Urothelium cell line (cell line): Measurements from ENCODE around the gene SLC6A17.

Experiments
- DNase-seq: peaks from one replicate; pipeline ENCODE4 v3.0.0; 2011; ENCODE audit warnings: low spot score, mixed read lengths
- FAIRE-seq: peaks from 2 replicates; lab custom pipeline; 2011; peaks lifted over from hg19 to GRCh38; lab: Jason Lieb, UNC

Gene SLC6A17

DNA sequence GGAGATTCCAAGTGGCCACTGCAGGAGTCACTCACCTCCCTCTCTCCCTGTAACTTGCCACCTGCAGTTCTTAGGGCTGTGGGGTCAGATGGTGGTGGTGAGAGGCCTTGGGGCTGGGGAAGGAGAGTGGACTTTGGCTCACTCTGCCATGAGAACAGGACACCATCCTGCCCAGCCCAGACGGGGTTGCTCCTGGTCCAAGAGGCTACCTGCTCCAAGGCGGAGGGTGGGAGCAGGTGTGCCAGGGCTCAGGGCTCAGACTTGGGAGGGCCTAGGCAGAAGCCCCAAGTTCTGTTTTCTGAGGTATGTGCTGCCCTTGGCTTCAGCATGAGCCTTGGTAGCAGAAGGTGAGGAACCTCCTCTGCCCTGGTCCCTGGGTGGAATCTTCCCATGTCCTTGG lies 48.5 kb downstream of the SLC6A17 start:
- FAIRE-seq (no peak), DNase-seq (no peak)

DNA sequence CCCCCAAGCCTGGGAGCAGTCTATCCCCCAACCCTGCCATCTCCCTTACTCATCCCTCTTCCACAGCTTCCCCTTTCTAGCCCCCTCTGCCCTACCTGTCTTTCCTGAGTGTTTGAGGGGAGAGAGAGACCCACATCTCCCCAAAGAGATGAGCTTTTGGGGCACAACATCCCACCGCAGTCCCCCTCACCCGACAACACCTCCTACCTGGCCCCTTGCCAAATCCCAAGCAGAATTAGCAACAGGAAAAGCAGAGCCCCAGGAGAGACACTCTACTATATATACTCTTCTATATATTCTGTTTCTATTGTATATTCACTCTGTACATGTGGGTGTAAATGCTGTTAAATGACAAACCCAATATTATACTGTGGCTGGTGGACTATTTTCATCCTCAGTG lies 49.9 kb downstream of the SLC6A17 start:
- FAIRE-seq = no peak

DNA sequence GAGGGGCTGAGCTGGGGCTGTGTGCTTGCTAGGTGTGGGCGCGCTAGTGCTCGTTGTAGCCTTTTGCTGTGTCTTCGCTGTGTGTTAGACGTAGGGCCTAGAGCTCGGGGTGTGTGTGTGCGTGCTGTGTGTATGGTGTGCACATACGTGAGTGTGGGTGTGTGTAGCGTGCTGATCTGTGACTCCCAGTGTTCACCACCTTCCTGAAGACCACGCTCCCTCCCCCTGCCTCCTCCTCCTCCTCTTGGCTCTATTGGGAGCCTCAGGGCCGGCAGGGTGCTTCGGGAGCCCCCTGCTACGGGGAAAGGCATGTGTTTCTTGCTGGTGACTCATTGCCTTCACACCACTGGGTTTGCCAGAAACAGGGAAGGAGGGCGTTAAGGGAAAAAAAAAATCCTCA lies 50.4 kb downstream of the SLC6A17 start:
- DNase-seq (no peak), FAIRE-seq (no peak)

More for the DNA sequence above, 49.9 kb downstream of the SLC6A17 start:
- no peak for DNase-seq

DNA sequence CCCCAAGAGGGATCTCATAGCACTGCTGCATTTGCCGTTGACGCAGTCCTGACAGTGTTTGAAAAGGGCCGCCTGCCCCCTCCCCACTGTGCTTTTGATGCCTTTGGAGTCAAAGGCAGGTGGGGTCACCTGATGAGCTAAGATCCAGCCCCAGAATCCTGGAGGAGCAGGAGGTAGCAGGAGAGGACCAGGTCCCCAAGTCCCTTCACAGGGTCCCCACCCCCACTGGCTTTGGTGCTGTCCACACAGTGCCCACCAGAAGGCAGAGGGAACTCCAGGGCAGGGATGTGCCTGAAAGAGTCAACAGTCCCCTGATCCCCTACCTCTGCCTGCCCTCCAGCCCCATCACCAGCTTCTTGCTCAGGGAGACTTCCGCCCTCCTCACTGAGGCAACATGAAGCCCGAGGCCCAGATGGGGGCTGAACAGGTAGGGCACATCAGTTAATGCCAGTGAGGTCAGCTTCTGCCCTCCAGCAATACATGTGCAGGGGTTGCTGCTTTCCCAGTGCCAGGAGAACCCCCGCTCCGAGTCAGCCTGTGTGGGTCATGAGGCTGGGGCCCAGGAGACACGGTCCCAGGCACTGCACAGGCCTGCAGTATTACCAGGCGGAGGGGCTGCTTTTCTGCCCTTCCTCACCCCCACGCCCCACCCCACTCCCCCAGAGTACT lies 51.0 kb downstream of the SLC6A17 start:
- no peak for FAIRE-seq

DNA sequence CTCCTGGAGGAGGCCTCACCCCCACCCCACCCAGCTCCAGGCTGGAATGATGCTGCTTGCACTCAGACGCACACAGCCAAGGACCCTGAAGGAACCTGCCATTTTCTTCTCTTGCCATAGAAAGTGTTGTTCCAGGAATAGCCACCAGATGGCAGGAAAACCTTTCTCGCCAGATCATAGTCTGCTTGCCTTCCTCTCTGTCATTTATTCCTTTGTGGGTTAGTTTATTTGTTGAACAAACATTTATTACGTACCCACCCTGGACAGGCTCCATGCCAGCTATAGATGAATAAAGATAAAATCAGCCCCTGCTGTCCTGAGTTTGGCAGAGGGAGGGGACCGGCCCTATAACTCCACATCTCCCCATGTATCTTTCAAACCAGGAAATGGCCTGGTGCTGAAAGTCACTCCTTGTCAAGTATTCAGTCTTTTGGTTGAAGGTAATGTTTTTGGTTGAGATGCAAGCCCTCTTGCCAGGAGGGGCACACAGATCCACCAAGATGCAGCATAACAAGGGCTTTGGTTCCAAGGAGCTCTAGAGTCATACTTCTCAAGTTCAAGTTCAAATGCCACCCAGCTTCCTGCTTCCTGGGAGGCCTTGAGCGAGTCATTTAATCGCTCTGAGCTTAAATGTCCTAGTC lies 52.8 kb downstream of the SLC6A17 start:
- peak; percentile 72 for DNase-seq
- FAIRE-seq = peak; percentile 69

More for the DNA sequence above, 51.0 kb downstream of the SLC6A17 start:
- DNase-seq = no peak

DNA sequence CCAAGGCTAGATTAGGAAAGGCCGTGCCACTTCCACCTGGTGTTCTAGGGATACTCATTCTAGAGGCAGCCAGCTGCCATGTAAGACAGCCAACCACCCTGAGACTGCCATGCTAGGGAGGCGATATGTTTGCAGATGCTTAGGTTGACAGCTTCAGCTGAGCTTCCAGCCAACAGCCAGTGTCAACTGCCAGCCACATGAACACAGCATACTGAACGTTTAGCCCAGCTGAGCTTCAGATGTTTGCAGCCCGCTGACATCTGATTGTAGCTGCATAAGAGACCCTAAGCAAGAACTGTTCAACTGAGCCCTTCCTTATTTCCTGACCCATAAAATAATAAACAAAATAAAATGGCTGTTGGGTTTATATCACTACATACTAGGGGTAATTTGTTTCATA lies 54.9 kb downstream of the SLC6A17 start:
- DNase-seq (no peak), FAIRE-seq (no peak)

DNA sequence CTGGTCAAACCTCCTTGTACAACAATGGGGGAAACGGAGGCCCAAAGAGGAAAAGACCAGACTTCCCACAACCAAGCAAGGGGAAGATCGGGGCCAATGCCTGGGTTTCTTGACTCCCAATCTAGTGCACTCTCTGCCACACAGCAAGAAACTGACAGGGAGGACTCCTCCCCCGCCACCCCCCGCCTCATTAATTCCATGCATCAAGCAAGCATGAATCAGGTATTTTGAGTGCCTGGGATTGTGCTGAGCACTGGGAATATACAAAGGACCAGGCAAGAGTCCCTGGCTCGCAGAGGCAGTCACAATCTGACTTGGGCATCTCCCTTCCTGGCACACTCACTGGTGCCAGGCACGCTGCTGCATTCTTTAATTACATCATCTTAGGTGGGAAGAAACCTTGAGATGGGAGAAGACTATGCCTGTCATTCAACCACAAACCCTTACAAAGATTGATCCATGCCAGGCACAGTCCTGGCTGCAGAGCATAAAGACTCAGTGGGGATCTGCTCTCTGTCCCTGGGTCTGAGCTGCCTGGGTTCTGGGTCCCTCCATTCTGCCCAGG lies 55.4 kb downstream of the SLC6A17 start:
- FAIRE-seq (no peak), DNase-seq (no peak)

DNA sequence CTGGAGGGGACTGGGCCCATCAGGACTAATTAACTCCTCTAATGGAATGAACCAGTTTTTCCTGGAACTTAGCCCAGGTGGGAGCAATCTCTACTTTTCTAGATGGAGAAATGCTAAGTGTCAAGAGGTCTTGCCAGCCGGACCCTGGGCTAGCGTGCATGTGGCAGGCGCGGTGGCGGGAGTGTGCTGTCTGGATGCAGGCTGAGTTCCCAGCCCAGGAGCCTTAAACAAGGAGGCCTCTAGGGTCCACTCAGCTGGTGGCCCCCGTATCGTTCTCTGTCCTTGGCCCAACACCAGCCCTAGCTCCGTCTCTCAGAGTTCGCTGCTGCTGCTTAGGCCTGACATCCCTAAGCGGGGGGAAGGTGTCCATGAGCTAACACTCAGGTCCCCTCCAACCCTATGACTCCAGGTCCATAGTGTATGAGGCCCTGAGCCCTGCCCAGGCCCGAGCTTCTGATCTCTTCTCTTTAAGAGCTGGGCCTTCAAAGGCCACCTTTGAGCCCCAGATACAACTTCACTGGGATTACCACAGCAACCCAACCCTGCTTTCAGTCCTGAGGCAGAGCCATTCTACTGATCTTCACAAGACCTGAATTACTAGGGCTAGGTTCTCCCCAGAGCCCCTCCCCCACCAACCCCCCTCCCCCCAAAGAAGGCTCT lies 56.1 kb downstream of the SLC6A17 start:
- FAIRE-seq (no peak), DNase-seq (no peak)

DNA sequence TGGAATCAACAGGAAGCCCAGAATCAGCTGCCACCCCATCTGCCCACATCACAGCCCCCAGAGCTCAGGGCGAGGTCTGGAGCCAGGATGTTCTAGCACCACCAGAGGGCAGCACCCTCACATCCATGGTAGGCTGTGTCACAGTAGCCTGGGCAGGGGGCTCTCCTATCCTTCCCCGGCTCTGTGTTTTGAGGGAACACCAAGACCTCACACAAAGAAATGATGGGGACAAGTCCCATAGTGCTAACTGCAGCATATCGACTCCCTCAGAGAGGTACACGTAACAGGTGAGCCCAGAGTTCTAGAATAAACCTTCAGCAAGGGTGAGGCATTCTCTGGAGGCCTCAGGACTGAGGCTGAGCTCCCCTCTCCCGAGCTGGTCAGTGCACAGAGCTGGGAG lies 57.5 kb downstream of the SLC6A17 start:
- DNase-seq = peak; percentile 76

DNA sequence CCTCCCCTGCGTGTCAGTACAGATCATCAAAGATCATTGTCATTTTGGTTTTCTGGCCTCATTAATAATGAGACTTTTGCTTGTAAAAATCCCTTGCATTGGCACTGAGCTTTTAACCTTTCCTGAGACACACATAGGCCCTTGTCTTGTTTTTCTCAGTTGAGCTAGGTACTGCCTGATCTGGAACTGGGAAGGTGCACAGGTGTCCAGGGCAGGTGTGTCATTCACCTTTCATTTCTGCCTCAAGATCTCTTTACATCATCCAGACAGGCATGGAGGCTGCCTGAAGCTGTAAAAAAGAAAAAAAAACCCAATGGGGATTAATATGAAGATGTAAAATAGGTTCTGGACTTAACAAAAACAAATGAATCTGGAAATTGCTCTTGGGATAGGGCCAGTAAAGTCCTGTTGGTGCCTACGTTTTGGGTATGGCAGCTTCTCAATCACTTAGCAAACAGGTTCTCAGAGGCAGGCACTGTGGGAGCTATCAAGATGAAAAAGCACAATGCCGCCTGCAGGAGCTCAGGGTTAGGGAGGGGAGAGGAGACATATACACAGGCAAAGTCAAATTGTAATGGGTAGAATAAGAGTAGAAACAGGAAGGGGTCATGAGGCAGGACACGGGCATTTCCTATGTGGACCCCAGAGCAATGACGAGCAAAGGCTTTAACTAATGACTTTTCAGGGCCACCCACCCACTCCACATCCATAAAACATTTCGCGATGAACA lies 58.8 kb downstream of the SLC6A17 start:
- FAIRE-seq = no peak
- DNase-seq = no peak

More for the DNA sequence above, 57.5 kb downstream of the SLC6A17 start:
- no peak for FAIRE-seq

DNA sequence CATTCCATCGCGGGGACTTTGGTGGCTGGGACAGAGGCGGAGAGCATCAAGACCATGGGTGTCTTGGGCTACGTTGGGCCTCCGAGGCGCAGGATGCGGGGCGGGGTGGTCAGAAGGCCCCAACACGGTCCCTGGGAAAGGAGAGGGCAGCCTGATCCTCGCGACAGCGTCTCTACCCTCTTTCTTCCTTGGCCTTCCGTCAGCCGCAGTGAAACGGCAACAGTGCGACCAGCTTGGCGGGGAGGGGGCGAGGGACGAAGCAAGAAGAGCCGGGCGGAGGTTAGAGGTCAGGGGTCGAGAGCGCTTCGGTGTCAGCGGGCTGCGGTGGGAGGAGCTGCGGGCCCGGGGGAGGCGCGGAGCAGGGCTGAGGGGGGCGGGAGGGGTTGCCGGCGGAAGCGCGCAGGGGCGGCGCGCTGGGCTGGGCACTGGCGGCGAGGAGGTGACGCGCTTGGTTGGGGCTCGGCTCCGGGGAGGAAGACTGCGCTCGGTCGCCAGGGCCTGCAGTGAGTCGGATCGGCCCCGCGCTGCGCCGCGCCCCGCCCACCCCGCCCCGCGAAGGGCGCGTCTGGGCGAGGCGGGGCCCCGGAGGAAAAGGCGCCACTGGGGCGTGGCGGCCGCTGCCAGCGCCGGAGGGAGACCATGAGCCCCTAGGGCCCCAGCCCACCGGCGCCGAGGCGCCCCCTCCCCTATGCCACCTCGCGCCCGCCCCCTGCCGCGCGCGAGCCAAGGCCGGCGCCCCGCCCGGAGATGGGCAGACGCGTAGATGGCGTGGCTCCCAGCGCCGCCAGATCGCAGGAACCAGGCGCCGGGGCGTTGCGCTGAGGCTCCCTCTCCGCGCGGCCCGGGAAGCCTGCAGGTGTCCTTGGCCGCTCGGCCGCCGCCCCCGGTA lies 59.7 kb downstream of the SLC6A17 start, which contains the start of gene KCNC4:
Gene KCNC4, plus strand, starts transcription at position 600 of the 889 bp plus-strand sequence. CDS start 1,186 bp downstream, outside the sequence.
- FAIRE-seq = peak; percentile 88
- DNase-seq = peak; percentile 97

DNA sequence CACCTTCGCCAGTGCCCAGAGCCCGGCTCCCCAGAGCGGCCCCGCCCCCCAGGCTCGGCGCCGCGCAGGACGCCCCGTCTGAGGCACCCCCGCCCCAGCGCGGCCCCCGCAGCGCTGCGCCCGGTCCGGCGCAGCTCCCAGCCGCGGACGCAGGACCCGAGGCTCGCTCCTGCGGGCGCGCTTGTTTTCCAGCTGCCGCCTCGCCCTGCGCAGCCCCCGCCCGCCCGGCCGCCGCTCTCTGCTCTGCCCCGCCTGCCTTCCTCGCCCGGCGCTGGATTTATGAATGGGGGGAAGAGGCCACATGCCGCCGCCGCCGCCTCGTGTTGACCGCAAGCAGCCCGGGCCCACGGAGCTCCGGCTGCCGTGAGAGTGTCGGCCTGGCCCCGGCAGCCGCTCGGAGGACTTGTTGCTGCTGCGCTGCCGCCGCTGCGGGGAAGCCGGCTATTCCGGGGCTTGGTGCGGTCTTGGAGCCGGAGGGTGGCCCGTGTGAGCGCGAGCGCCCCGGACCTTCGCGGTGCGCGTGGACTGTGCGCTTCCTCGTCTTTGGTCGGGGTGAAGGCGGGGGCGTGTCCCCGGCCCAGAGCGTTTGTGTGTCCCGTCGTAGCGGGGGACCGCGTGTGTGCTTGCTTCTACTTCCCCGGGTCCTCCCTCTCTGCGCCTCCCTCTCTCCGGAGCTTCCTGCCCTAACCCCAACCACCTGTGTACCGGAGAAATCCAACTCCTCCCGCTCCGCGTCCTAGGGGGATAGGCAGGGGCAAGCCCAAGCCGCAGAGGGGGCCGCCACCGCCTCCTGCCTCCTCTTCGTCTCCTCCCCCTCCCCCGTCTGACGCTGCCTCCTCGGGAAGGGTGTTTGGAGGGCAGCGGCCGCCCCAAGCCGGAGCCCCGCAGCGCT lies 60.6 kb downstream of the SLC6A17 start:
- no peak for FAIRE-seq
- peak; percentile 66 for DNase-seq

DNA sequence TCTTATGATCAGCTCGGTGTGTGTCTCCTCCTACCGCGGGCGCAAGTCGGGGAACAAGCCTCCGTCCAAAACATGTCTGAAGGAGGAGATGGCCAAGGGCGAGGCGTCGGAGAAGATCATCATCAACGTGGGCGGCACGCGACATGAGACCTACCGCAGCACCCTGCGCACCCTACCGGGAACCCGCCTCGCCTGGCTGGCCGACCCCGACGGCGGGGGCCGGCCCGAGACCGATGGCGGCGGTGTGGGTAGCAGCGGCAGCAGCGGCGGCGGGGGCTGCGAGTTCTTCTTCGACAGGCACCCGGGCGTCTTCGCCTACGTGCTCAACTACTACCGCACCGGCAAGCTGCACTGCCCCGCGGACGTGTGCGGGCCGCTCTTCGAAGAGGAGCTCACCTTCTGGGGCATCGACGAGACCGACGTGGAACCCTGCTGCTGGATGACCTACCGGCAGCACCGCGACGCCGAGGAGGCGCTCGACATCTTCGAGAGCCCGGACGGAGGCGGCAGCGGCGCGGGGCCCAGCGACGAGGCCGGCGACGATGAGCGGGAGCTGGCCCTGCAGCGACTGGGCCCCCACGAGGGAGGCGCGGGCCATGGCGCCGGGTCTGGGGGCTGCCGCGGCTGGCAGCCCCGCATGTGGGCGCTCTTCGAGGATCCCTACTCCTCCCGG lies 61.3 kb downstream of the SLC6A17 start:
- DNase-seq (no peak), FAIRE-seq (peak; percentile 79)

DNA sequence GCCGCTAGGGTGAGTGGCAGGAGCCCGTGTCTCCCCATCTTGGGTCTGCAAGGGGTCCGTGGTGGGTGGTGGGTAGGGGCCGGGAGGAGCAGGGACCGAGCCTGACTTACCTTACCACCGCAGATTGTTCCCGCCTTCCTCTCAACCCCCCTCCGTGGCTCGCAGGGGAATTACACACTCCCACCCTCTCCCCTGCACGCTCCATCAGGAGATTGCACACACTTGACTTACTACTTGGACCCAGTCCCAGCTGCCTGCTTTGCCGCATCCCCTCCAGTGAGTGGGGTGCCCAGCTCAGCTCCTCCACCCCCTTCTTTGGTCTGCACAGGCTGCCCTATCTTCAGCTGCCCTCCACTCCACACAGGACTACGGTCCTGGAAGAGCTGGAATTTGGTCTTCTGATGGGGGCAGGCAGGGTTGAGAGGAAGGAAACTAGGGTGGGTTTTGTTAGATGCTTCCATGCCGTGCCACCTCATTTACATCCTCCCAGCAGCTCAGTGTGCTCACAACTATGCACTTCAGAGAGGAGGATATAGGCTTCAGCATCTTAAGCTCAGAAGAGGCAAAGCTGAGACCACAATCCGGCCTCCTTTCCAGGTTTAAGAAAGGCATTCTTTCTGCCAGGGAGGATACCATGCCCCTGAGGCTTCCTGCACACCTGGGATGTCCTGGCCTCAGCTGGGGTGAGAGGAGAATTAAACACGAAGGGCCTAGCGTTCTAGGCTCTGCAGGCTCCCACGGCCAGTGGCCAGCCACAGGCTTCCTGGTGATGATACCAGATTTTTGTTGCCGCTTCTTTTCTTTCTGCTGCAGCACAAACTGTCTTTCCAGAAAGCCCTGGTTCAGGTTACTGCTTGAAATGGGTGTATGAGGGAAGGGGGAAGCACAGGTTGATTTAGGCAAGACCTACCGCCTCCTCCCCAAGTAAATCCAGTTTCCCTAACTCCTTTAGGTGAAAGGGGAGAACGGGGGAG lies 62.2 kb downstream of the SLC6A17 start:
- DNase-seq = peak; percentile 28
- FAIRE-seq = peak; percentile 30

DNA sequence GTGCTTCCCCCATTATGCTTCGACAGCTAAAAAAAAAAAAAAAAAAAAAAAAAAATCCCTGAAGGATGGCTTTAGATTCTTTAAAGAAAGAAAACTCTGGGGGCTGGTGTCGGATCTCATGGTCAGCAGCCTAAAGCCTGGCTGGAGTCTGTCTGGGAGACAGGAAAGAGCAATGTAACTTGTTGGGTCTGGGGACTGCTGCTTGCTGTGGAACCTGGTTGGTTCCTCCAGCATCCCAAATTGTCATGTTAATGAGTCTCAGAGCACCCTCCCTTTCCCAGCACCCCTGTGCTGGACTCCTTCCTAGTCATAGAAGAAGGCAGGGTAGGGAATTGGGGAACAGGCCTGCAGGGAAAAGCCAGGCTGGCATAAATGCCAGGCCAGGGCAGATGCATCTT lies 62.8 kb downstream of the SLC6A17 start:
- FAIRE-seq (no peak), DNase-seq (no peak)

DNA sequence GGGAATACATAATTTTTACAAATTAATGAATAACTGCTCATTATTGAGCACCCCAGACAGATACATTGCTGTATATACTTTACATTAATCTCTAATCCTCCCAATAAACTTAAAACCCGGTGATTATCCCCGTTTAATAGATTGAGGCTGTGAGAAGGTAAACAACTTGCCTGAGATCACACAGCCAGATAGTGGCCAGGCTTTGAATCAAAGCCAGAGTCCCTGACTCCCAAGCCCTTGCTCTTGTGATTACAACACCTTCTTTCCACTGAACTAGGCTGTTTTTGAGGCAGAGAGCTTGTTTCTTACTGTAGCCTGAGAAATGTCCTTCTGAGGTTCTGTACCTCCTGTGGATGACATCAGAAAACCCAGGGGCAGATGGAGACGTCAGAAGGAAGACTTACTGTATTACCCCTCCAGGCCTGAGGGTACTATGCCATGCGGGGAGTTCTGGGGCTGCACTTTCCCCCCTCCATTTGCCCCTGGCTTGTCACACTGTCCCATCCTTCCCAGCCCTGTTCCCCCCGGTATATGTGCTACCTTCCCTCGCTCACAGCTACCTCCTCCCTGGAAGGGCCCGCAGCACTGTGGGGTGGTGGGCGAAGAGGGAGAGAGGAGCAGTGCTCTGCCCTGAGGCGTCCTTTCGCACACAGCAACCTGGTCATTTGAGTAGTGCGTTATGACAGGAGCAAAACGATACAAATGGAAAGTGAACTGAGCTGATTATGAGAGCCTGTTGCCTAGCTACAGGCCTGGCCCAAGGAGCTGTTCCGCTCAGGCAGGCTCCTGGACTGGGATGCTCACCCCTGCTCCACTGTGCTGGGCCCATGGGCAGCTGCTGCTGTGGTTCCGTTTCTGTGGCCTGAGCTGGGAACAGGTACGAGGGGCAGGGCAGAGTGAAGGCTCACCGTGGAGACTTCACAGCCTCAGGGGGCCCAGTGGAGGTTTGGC lies 64.4 kb downstream of the SLC6A17 start:
- FAIRE-seq (no peak), DNase-seq (no peak)
